HG02840 (cell line): Measurements from ENCODE around the gene MVB12B.
"Not testable (repeated sequence)": the region's sequence is repeated elsewhere in the genome, so short reads cannot be mapped to it uniquely, and the experiment has no call there.

Experiments used
- ATAC-seq: cut with Tn5 transposase; IDR thresholded peaks from one replicate; pipeline ENCODE4 v1.9.1; 2021; ENCODE audit warnings: mild to moderate bottlenecking, moderate library complexity, moderate number of reproducible peaks; ENCODE audit not compliant: unreplicated experiment, low FRiP score

The MVB12B gene

GRCh38 chr9:126524353-126525077 lies 197.9 kb downstream of the MVB12B start:
- no peak for ATAC-seq

- no peak for ATAC-seq
These were observed 199.8 kb downstream of the MVB12B start for GRCh38 chr9:126526218-126527108.

- no peak for ATAC-seq
These were observed 200.6 kb downstream of the MVB12B start for GRCh38 chr9:126527109-126527825.

GRCh38 chr9:126528111-126528510 lies 201.5 kb downstream of the MVB12B start:
- ATAC-seq = no peak

GRCh38 chr9:126528915-126529314 lies 202.3 kb downstream of the MVB12B start:
- no peak for ATAC-seq

GRCh38 chr9:126531035-126531571 lies 204.5 kb downstream of the MVB12B start:
- ATAC-seq = no peak

GRCh38 chr9:126531591-126531990 lies 205.0 kb downstream of the MVB12B start:
- no peak for ATAC-seq

GRCh38 chr9:126532019-126532462 lies 205.4 kb downstream of the MVB12B start:
- no peak for ATAC-seq

- no peak for ATAC-seq
These were observed 205.9 kb downstream of the MVB12B start for GRCh38 chr9:126532489-126532888.

GRCh38 chr9:126532951-126533925 lies 206.6 kb downstream of the MVB12B start:
- ATAC-seq = no peak

- no peak for ATAC-seq
These were observed 207.3 kb downstream of the MVB12B start for GRCh38 chr9:126533926-126534310.

GRCh38 chr9:126534431-126535186 lies 208.0 kb downstream of the MVB12B start:
- no peak for ATAC-seq

GRCh38 chr9:126536131-126536530 lies 209.5 kb downstream of the MVB12B start:
- ATAC-seq = no peak

- no peak for ATAC-seq
These were observed 210.3 kb downstream of the MVB12B start for GRCh38 chr9:126536841-126537465.

GRCh38 chr9:126538550-126538949 lies 211.9 kb downstream of the MVB12B start:
- no peak for ATAC-seq

GRCh38 chr9:126540398-126540797 lies 213.8 kb downstream of the MVB12B start:
- ATAC-seq = not testable (repeated sequence)

GRCh38 chr9:126543490-126543889 lies 216.9 kb downstream of the MVB12B start:
- no peak for ATAC-seq

GRCh38 chr9:126545106-126545505 lies 218.5 kb downstream of the MVB12B start:
- ATAC-seq = no peak
